ENCODE measurements around the gene CDH4.

GRCh38 chr20:61690993-61691838, 439.2 kb downstream of the CDH4 start:
- TF ChIP-seq CTCF (IDR thresholded peaks at IDR 0.05) (no peak), POLR2A (IDR thresholded peaks at IDR 0.05) (no peak), EP300 (IDR thresholded peaks at IDR 0.05) (no peak)

Data from ovary (tissue), 3 donors.